PC-3 (cell line): ENCODE results near the gene CSMD2.

Experiments used
- EZH2phosphoT487 ChIP-seq: fragments of 300-600 bp; sonication (generic); IDR thresholded peaks from 2 replicates; pipeline ENCODE4 v1.6.1; 2018; ENCODE audit warnings: mild to moderate bottlenecking, antibody characterized with exemption, low read length, borderline replicate concordance
- TF ChIP-seq, protein P1 (sequence below): fragments of 300-600 bp; sonication (generic); conservative IDR thresholded peaks from 2 replicates; pipeline ENCODE4 v1.5.1; 2017; ENCODE audit warnings: antibody characterized with exemption, low read depth, mild to moderate bottlenecking, low read length

DNA sequence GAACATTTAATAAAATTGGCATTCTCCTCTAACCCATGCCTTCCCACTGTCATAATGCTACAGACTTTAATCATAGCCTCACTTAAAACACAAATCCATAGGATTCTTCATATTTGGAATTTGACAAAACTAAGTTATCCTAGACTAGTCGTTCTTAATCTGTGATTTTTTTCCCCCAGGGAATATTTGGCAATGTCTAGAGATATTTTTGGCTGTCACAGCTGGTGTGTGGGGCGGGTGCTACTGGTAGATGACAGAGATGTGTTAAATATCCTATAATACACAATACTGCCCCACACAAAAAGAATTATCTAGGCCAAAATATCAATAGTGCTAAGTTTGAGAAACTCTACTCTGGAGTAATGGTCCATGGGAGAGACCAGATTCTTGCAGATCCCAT, 396.9 kb downstream of the CSMD2 start:
- TF ChIP-seq, protein P1, sequence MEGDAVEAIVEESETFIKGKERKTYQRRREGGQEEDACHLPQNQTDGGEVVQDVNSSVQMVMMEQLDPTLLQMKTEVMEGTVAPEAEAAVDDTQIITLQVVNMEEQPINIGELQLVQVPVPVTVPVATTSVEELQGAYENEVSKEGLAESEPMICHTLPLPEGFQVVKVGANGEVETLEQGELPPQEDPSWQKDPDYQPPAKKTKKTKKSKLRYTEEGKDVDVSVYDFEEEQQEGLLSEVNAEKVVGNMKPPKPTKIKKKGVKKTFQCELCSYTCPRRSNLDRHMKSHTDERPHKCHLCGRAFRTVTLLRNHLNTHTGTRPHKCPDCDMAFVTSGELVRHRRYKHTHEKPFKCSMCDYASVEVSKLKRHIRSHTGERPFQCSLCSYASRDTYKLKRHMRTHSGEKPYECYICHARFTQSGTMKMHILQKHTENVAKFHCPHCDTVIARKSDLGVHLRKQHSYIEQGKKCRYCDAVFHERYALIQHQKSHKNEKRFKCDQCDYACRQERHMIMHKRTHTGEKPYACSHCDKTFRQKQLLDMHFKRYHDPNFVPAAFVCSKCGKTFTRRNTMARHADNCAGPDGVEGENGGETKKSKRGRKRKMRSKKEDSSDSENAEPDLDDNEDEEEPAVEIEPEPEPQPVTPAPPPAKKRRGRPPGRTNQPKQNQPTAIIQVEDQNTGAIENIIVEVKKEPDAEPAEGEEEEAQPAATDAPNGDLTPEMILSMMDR: no peak
- TF ChIP-seq EZH2phosphoT487: no peak
